ENCODE results near the gene GJD4.

The GJD4 gene

GRCh38 chr10:35613597-35614226, 8.6 kb downstream of the GJD4 start:
- no peaks in the 10 kb centered on the region for H3K4me1 ChIP-seq (ENCODE audit: control insufficient read depth, low read length)
- H3K4me3 ChIP-seq (ENCODE audit: low read length) = no peak overlapping the region
- H3K36me3 ChIP-seq (ENCODE audit: control insufficient read depth, low read length) = no peaks in the 10 kb centered on the region
- H3K9me3 ChIP-seq (ENCODE audit: control insufficient read depth, insufficient read depth, low read length) = no peaks in the 10 kb centered on the region
- H3K9me2 ChIP-seq (replicated peaks; ENCODE audit: control insufficient read depth, low read length) = no peaks in the 10 kb centered on the region
- H3K4me2 ChIP-seq (ENCODE audit: low read length) = no peak overlapping the region
- no peaks in the 10 kb centered on the region for H3F3A ChIP-seq (ENCODE audit: control insufficient read depth, insufficient read depth)
- peaks cover 11% of the 10 kb centered on the region for H3K27me3 ChIP-seq (ENCODE audit: control insufficient read depth, low read length)
- TF ChIP-seq EZH2phosphoT487 (IDR thresholded peaks at IDR 0.05; ENCODE audit: borderline replicate concordance, low read length) = no peak
- TF ChIP-seq CTCF (IDR thresholded peaks at IDR 0.05; ENCODE audit: low read depth, low read length, poor library complexity, severe bottlenecking) = no peak
- H3K27ac ChIP-seq (ENCODE audit: low read depth, low read length) = no peak overlapping the region
- H4K20me1 ChIP-seq (ENCODE audit: control insufficient read depth, insufficient read depth, low read depth, low read length) = no peaks in the 10 kb centered on the region
- H3K79me2 ChIP-seq (ENCODE audit: control insufficient read depth, low read length) = no peaks in the 10 kb centered on the region

GRCh38 chr10:35614312-35614711, 9.2 kb downstream of the GJD4 start:
- no peaks in the 10 kb centered on the region for H3K36me3 ChIP-seq (ENCODE audit: control insufficient read depth, low read length)
- H3K4me2 ChIP-seq (ENCODE audit: low read length) = no peak overlapping the region
- no peak for TF ChIP-seq CTCF (IDR thresholded peaks at IDR 0.05; ENCODE audit: low read depth, low read length, poor library complexity, severe bottlenecking)
- no peak for TF ChIP-seq EZH2phosphoT487 (IDR thresholded peaks at IDR 0.05; ENCODE audit: borderline replicate concordance, low read length)
- H3K9me3 ChIP-seq (ENCODE audit: control insufficient read depth, insufficient read depth, low read length) = no peaks in the 10 kb centered on the region
- no peaks in the 10 kb centered on the region for H3K9me2 ChIP-seq (replicated peaks; ENCODE audit: control insufficient read depth, low read length)
- H3K27me3 ChIP-seq (ENCODE audit: control insufficient read depth, low read length) = peaks cover 11% of the 10 kb centered on the region
- no peaks in the 10 kb centered on the region for H3K79me2 ChIP-seq (ENCODE audit: control insufficient read depth, low read length)
- no peaks in the 10 kb centered on the region for H3K4me1 ChIP-seq (ENCODE audit: control insufficient read depth, low read length)
- H3K4me3 ChIP-seq (ENCODE audit: low read length) = no peak overlapping the region
- H3F3A ChIP-seq (ENCODE audit: control insufficient read depth, insufficient read depth) = no peaks in the 10 kb centered on the region
- no peak overlapping the region for H3K27ac ChIP-seq (ENCODE audit: low read depth, low read length)
- no peaks in the 10 kb centered on the region for H4K20me1 ChIP-seq (ENCODE audit: control insufficient read depth, insufficient read depth, low read depth, low read length)

- H3K36me3 ChIP-seq (ENCODE audit: control insufficient read depth, low read length) = no peaks in the 10 kb centered on the region
- H3K79me2 ChIP-seq (ENCODE audit: control insufficient read depth, low read length) = no peaks in the 10 kb centered on the region
- no peaks in the 10 kb centered on the region for H3K4me1 ChIP-seq (ENCODE audit: control insufficient read depth, low read length)
- H4K20me1 ChIP-seq (ENCODE audit: control insufficient read depth, insufficient read depth, low read depth, low read length) = no peaks in the 10 kb centered on the region
- H3F3A ChIP-seq (ENCODE audit: control insufficient read depth, insufficient read depth) = no peaks in the 10 kb centered on the region
- H3K27ac ChIP-seq (ENCODE audit: low read depth, low read length) = no peak overlapping the region
- H3K27me3 ChIP-seq (ENCODE audit: control insufficient read depth, low read length) = no peaks in the 10 kb centered on the region
- H3K9me3 ChIP-seq (ENCODE audit: control insufficient read depth, insufficient read depth, low read length) = no peaks in the 10 kb centered on the region
- TF ChIP-seq EZH2phosphoT487 (IDR thresholded peaks at IDR 0.05; ENCODE audit: borderline replicate concordance, low read length) (no peak), CTCF (IDR thresholded peaks at IDR 0.05; ENCODE audit: low read depth, low read length, poor library complexity, severe bottlenecking) (no peak)
- H3K4me2 ChIP-seq (ENCODE audit: low read length) = no peak overlapping the region
- no peak overlapping the region for H3K4me3 ChIP-seq (ENCODE audit: low read length)
- no peaks in the 10 kb centered on the region for H3K9me2 ChIP-seq (replicated peaks; ENCODE audit: control insufficient read depth, low read length)
Observed at GRCh38 chr10:35626971-35627507, 21.9 kb downstream of the GJD4 start.
